ENCODE data around the gene NDUFAF8. TPM values are rescaled to one million over a fixed set of nuclear protein-coding genes. Genes with fewer than 3 reads are reported as not detected.

Gene NDUFAF8
- polyA plus RNA-seq, 1 experiment: 181 TPM

- H3K27me3 ChIP-seq (ENCODE audit: control insufficient read depth, insufficient read depth, low read length): no peaks in the 10 kb centered on the region
- H3K4me3 ChIP-seq (ENCODE audit: low read depth, low read length): no peak overlapping the region
- ChIA-PET CTCF (no interaction called here), POLR2A (no interaction called here)
- DNase-seq (ENCODE audit: low read depth, low spot score): no peak
- TF ChIP-seq, protein P1, sequence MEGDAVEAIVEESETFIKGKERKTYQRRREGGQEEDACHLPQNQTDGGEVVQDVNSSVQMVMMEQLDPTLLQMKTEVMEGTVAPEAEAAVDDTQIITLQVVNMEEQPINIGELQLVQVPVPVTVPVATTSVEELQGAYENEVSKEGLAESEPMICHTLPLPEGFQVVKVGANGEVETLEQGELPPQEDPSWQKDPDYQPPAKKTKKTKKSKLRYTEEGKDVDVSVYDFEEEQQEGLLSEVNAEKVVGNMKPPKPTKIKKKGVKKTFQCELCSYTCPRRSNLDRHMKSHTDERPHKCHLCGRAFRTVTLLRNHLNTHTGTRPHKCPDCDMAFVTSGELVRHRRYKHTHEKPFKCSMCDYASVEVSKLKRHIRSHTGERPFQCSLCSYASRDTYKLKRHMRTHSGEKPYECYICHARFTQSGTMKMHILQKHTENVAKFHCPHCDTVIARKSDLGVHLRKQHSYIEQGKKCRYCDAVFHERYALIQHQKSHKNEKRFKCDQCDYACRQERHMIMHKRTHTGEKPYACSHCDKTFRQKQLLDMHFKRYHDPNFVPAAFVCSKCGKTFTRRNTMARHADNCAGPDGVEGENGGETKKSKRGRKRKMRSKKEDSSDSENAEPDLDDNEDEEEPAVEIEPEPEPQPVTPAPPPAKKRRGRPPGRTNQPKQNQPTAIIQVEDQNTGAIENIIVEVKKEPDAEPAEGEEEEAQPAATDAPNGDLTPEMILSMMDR (IDR thresholded peaks at IDR 0.05; ENCODE audit: low read depth, low read length): no peak
- no peak overlapping the region for H3K27ac ChIP-seq (ENCODE audit: low read depth, low read length)
- no peaks in the 10 kb centered on the region; the same call in 1 of the 2 replicates for H3K9me3 ChIP-seq (ENCODE audit: control insufficient read depth, insufficient read depth, low read length)
Measured at GRCh38 chr17:81272616-81273015, 33.5 kb downstream of the NDUFAF8 start.

DNA sequence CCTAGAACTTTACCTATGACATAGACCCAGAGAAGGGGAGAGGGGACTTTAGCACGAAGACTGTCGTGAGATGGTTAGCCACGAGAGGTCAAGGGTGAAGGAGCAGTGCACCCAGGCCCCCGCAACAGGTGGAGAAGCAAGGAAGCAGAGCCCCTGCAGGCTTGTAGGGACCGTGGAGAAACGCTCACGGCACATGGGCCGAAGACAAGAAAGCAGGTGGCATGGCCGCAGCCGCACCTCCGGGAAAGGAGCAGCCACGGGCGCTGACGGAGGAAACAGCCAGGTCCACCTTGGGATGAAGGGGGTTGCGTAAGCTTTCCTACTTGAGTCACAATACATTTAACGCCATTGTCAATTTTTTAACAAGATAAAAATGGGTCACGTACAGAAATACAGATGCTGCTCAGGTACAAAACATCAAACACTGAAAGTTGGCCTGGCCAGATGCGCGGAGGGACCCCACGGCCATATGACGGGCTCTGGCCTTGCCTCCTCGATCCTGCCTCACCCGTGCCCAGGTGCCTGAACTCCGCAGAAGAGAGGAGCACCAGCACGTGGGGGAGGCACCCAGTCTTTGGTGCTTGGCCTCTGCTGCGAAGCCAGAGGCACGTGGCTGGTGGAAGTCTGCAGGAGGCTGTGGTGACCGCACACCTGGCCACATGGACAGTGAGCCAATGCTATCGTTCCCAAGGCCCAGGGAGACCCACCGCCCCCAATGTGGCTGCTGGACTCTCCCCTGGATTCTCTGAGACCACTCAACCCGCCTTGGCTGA, 34.8 kb downstream of the NDUFAF8 start:
- ChIA-PET CTCF (no interaction called here), POLR2A (no interaction called here)
- no peak for DNase-seq (ENCODE audit: low read depth, low spot score)
- Histone ChIP-seq H3K9me3 (ENCODE audit: control insufficient read depth, insufficient read depth, low read length) (no peaks in the 10 kb centered on the region; the same call in 1 of the 2 replicates), H3K27ac (ENCODE audit: low read depth, low read length) (no peak overlapping the region), H3K4me3 (ENCODE audit: low read depth, low read length) (no peak overlapping the region), H3K27me3 (ENCODE audit: control insufficient read depth, insufficient read depth, low read length) (no peaks in the 10 kb centered on the region)
- TF ChIP-seq, protein P1 (IDR thresholded peaks at IDR 0.05; ENCODE audit: low read depth, low read length): no peak

- DNase-seq (ENCODE audit: low read depth, low spot score): no peak
- CTCF ChIA-PET: no interaction called here
- Histone ChIP-seq H3K4me3 (ENCODE audit: low read depth, low read length) (no peak overlapping the region), H3K9me3 (ENCODE audit: control insufficient read depth, insufficient read depth, low read length) (no peaks in the 10 kb centered on the region; the same call in 1 of the 2 replicates), H3K27me3 (ENCODE audit: control insufficient read depth, insufficient read depth, low read length) (no peaks in the 10 kb centered on the region), H3K27ac (ENCODE audit: low read depth, low read length) (no peak overlapping the region)
- POLR2A ChIA-PET: no interaction called here
- TF ChIP-seq, protein P1 (IDR thresholded peaks at IDR 0.05; ENCODE audit: low read depth, low read length): no peak
Measured at GRCh38 chr17:81274471-81274855, 35.3 kb downstream of the NDUFAF8 start.

DNA sequence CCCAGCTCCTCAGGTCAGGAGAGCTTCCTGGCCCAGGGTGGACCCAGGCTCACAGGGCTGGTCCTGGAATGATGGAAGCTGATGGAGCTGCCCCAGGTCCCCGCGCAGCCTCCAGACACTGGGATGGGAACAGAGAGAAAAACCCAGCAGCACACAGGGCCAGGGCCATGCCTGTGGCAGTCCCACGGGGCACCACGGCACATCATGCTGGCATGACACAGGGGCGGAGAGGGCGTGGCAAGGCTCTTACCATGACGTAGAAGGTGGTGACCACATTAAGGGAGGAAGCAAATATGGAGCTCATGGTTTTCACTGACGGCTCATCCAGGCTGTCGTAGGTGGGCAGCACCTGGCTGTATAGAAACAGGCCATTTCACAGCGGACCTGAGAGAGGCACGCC, 37.7 kb downstream of the NDUFAF8 start:
- CTCF ChIA-PET: no interaction called here
- no peak overlapping the region for H3K4me3 ChIP-seq (ENCODE audit: low read depth, low read length)
- POLR2A ChIA-PET: no interaction called here
- TF ChIP-seq, protein P1 (IDR thresholded peaks at IDR 0.05; ENCODE audit: low read depth, low read length): no peak
- no peaks in the 10 kb centered on the region for H3K27me3 ChIP-seq (ENCODE audit: control insufficient read depth, insufficient read depth, low read length)
- H3K27ac ChIP-seq (ENCODE audit: low read depth, low read length): peak overlapping the region; percentile 31
- H3K9me3 ChIP-seq (ENCODE audit: control insufficient read depth, insufficient read depth, low read length): no peaks in the 10 kb centered on the region; the same call in 1 of the 2 replicates
- DNase-seq (ENCODE audit: low read depth, low spot score): no peak

- DNase-seq (ENCODE audit: low read depth, low spot score): no peak
- CTCF ChIA-PET: no interaction called here
- H3K4me3 ChIP-seq (ENCODE audit: low read depth, low read length): no peak overlapping the region
- H3K9me3 ChIP-seq (ENCODE audit: control insufficient read depth, insufficient read depth, low read length): no peaks in the 10 kb centered on the region; the same call in 1 of the 2 replicates
- no peaks in the 10 kb centered on the region for H3K27me3 ChIP-seq (ENCODE audit: control insufficient read depth, insufficient read depth, low read length)
- peak overlapping the region; percentile 31 for H3K27ac ChIP-seq (ENCODE audit: low read depth, low read length)
- POLR2A ChIA-PET: no interaction called here
- TF ChIP-seq, protein P1 (IDR thresholded peaks at IDR 0.05; ENCODE audit: low read depth, low read length): no peak
Measured at GRCh38 chr17:81277421-81277820, 38.3 kb downstream of the NDUFAF8 start.
